Stimulated activated CD8-positive, alpha-beta memory T cell treated with anti-CD3 and anti-CD28 coated beads, Interleukin-4, amount 100 ng/mL, for 1 hour (primary cell): Measurements from ENCODE around the gene TMEM63B.
"Not testable (repeated sequence)": the region's sequence is repeated elsewhere in the genome, so short reads cannot be mapped to it uniquely, and the experiment has no call there.

ENCODE experiments used
- DNase-seq, 2 donors: peaks; one replicate each; pipeline ENCODE4 v3.0.0-alpha.2; 2020; ENCODE audit warnings: low read depth in 2 of 2, low spot score in 1 of 2

TMEM63B gene

DNA sequence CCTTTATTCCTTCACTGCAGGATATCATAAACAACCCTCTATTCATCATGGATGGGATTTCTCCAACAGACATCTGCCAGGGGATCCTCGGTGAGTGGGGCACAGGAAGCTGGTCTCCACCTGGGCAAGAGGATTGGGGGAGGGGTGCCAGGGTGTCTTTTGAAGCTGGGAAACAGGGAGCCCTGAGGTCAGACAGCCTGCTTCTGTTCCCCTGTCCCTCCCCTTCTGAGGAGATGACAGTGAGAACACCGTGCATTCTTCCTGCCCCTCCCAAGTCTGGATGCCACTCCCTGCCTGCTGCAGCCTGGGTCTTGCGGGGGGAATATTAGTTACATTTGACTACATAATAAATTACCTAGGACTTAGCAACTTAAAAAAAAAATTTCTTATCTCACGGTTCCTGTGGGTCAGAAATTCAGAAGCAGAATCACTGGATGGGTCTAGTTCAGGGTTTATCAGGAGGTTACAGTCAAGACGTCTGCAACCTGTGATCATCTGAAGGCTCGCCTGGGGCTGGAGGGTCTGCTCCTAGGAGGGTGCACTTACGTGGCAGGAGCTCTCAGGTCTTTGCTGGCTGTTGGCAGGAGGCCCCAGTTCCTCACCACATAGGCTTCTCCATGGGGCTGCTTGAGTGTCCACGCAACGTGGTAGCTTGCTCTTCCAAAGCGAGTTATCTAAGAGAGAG lies 42.7 kb downstream of the TMEM63B start:
- no peak for DNase-seq

DNA sequence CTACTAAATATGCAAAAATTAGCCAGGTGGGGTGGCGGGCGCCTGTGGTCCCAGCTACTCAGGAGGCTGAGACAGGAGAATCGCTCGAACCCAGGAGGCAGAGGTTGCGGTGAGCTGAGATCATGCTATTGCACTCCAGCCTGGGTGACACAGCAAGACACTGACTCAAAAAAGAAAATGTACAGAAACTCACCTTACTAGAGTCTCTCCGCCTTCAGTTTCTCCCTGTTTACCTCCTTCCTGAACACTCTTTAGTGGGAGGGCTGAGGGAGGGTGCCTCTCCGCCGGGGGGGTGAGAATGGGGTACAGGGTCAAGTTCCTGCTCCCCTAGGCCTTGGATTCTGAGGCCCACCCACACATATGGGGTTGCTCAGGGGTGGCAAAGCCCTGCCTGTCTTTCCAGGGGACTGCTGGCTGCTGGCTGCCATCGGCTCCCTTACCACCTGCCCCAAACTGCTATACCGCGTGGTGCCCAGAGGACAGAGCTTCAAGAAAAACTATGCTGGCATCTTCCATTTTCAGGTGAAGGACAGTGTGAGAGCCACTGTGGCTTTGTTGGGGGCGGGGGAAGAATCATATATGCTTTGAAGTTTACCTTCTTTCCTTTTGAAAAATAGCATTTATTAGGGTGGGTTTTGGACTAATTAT lies 44.7 kb downstream of the TMEM63B start:
- DNase-seq = no peak

- peak; percentile 57 to 64 for DNase-seq
Measured at GRCh38 chr6:44172731-44173500, 45.6 kb downstream of the TMEM63B start.

- DNase-seq = no peak
Measured at GRCh38 chr6:44176130-44176761, 48.9 kb downstream of the TMEM63B start.

- no peak for DNase-seq
Measured at GRCh38 chr6:44176762-44177509, 49.6 kb downstream of the TMEM63B start.

- no peak for DNase-seq
Measured at GRCh38 chr6:44177691-44178423, 50.5 kb downstream of the TMEM63B start.

DNA sequence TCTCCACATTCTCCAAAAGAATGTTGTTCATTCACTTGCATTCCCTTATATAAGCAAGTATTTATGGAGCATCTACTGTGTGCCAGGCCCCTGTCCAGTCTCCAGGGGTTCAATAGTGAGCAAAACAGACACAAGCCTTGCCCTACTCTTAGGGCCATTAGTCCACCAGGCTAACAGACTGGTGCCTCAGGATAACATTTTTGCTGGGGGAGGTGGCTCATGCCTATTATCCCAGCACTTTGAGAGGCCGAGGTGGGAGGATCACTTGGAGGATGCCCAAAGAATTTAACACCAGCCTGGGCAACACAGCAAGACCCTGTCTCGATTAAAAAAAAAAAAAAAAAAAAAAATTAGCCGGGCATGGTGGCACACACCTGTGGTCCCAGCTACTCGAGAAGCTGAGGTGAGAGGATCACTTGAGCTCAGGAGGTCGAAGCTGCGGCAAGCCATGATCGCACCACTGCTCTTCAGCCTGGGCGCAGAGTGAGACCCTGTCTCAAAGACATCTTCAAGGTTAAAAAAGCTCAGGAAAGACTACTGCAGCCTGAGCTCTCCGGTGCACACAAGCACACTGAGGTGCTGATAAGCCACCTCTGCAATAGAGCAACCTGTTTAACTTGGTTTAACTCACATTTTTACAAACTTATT lies 51.2 kb downstream of the TMEM63B start:
- no peak for DNase-seq

GRCh38 chr6:44179072-44179536 lies 51.8 kb downstream of the TMEM63B start:
- no peak for DNase-seq

DNA sequence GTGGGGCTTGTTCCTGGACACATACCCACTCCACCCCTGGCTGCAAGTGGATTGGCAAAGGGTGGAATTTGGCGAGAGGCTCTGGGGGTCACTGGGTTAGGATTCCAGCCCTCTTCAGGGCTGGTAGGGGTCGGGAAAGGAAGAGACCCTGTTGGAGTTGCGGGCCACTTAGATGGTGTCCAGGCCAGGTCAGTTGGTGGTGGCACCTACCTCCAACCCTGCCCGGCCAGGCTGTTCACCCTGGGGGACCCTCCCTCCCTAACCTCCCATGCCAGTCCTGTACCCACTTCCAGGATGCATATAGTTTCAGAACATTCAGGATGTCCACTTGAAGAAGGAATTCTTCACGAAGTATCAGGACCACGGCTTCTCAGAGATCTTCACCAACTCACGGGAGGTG lies 52.3 kb downstream of the TMEM63B start:
- no peak for DNase-seq

GRCh38 chr6:44180406-44180805 lies 53.1 kb downstream of the TMEM63B start:
- no peak for DNase-seq

DNA sequence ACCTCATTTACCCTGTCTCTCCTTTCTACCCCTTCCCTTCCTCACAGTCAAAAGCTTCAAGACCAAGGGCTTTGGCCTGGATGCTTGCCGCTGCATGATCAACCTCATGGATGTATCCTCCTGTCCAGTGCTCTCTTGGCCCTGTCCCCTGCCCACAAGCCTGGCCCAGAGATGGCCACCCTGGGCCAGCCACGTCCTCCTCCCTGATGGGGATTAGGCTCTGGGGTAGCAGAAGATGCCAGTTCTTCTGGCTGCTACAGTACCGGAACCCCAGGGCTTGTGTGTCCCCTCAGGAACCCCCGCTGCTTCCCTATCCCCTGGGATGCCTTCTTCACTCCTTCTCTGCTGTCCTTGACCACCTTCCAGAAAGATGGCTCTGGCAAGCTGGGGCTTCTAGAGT lies 53.5 kb downstream of the TMEM63B start:
- DNase-seq = no peak

GRCh38 chr6:44181784-44182183 lies 54.4 kb downstream of the TMEM63B start:
- not testable (repeated sequence) for DNase-seq

DNA sequence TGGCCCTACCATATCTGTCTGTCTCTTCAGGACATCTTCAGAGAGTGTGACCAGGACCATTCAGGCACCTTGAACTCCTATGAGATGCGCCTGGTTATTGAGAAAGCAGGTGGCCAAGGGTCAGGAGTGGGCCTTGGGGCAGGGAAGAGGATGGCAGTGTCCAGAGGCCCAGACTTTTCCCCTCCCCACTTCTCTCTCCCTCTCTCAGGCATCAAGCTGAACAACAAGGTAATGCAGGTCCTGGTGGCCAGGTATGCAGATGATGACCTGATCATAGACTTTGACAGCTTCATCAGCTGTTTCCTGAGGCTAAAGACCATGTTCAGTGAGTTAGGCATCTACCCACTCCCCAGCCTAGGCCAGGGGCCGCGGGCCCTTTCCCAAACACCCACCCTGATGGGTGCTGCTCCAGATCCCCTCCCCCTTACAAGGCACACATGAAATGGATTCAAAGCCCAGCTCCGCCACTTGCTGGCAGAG lies 55.6 kb downstream of the TMEM63B start:
- no peak for DNase-seq

DNA sequence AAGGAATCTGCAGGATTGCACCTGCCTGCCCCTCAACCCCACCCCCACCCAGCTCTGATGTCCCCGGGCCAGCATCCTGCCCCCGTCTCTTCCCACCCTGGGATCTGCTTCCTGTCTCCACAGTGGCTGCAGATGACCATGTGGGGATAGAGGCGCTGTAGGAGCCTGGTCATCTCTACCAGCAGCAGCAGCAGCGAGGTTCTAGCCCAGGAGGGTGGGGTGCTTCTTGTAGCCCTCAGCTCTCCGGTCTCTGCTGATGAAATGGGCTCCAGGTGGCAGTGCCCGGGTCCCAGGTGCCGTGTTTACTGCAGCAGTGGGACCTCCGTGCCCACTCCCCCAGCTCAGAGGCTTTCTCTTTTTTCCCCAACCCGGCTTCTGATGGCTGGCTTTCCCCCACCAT lies 56.4 kb downstream of the TMEM63B start:
- no peak for DNase-seq

DNA sequence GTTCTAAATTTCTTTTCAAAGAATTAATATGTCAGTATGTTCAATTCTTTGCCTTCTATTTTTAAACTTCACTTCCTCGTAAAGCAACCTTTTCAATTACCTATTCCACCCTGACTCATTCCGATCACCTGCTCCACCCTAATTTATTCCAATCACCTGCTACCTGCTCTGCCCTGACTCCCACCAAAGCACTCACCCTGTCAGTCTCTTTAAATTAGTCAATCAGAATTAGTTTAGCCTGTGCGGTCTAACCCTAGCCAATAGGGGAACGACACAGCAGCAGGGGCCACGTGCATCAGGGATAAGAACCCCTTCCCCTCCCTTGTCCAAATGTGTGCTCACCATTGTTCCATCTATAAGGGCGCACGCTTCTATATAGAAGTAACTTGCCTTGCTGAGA lies 58.0 kb downstream of the TMEM63B start:
- not testable (repeated sequence) for DNase-seq

- no peak for DNase-seq
Measured at GRCh38 chr6:44185953-44186634, 58.7 kb downstream of the TMEM63B start.

DNA sequence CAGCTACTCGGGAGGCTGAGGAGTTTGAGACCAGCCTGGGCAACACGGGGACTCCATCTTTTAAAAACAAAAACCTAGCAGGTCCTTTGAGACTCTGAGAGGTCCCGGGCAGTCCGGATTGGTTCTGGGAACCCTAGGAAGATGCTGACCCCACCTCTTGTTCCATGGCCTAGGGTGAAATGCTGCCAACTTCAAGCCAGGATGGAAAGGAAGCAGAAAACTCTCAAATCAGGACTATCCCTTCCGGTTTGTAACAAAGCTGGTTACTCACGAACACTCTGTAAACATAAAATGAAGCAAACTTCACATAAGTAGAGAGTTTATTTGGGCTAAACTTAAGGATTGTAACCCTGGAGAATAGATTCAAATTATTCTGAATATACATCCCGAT lies 59.3 kb downstream of the TMEM63B start:
- no peak for DNase-seq

- DNase-seq = no peak
Measured at GRCh38 chr6:44188819-44189218, 61.5 kb downstream of the TMEM63B start.

- DNase-seq = no peak
Measured at GRCh38 chr6:44189257-44189656, 61.9 kb downstream of the TMEM63B start.
